ENCODE results near the gene FAM149A. TPM values are rescaled to one million over a fixed set of nuclear protein-coding genes. Genes with fewer than 3 reads are reported as not detected.

FAM149A gene
- total and polyA plus RNA-seq, 8 donors, result 11.9 to 31.4 (median 20.6) TPM

- intact Hi-C loops (cut with DNase I), result no loop called here
- WGBS, 2 donors, result 77 to 81% methylated on average over 2 of the region's 2 CpGs
- Histone ChIP-seq H3K4me3 (no peak overlapping the region), H3K27me3 (no peaks in the 10 kb centered on the region), H3K4me1 (no peaks in the 10 kb centered on the region), H3K9me3 (no peaks in the 10 kb centered on the region), H3K27ac (no peak overlapping the region), H3K36me3 (no peaks in the 10 kb centered on the region)
- TF ChIP-seq, protein P1, sequence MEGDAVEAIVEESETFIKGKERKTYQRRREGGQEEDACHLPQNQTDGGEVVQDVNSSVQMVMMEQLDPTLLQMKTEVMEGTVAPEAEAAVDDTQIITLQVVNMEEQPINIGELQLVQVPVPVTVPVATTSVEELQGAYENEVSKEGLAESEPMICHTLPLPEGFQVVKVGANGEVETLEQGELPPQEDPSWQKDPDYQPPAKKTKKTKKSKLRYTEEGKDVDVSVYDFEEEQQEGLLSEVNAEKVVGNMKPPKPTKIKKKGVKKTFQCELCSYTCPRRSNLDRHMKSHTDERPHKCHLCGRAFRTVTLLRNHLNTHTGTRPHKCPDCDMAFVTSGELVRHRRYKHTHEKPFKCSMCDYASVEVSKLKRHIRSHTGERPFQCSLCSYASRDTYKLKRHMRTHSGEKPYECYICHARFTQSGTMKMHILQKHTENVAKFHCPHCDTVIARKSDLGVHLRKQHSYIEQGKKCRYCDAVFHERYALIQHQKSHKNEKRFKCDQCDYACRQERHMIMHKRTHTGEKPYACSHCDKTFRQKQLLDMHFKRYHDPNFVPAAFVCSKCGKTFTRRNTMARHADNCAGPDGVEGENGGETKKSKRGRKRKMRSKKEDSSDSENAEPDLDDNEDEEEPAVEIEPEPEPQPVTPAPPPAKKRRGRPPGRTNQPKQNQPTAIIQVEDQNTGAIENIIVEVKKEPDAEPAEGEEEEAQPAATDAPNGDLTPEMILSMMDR (IDR thresholded peaks at IDR 0.05), result no peak
- DNase-seq (no peak), ATAC-seq (no peak), FAIRE-seq (no peak)
Observed at GRCh38 chr4:186121057-186121456, 16.6 kb downstream of the FAM149A start.

- Histone ChIP-seq H3K27me3 (no peaks in the 10 kb centered on the region), H3K4me3 (no peak overlapping the region), H3K4me1 (peaks cover 8 to 11% (median 9%) of the 10 kb centered on the region in 3 donors), H3K9me3 (no peaks in the 10 kb centered on the region), H3K36me3 (no peaks in the 10 kb centered on the region), H3K27ac (no peak overlapping the region)
- FAIRE-seq (no peak), ATAC-seq (no peak), DNase-seq (no peak)
- WGBS, 2 donors, result 92 to 97% methylated on average over 3 of the region's 3 CpGs
- intact Hi-C loops (cut with DNase I), result no loop called here
- TF ChIP-seq, protein P1 (IDR thresholded peaks at IDR 0.05), result no peak
Observed at GRCh38 chr4:186128842-186129241, 24.3 kb downstream of the FAM149A start.

DNA sequence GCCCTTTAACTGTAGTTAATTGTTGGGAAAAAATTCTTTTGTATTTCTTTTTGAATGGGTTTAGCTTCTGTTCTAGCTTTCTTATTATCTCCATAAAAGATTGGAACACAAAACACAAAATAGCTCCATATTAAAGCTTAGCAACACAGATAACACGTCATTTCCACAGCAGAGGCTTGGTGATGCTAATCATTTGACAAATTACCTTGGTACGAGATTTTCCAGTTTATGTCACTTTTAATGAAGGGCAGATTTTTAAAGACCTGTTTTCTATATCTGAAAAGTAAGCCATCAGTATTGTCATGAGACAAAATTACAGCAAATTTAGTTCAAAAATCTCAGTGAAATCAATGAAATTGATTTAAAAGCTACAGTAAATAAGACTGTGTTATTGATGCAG is 27.4 kb downstream of the FAM149A start:
- WGBS, 2 donors, result 49 to 51% methylated on average over 2 of the region's 2 CpGs
- FAIRE-seq, result no peak
- TF ChIP-seq, protein P1 (IDR thresholded peaks at IDR 0.05), result no peak
- no peaks in the 10 kb centered on the region for H3K36me3 ChIP-seq
- peaks cover 8 to 11% (median 9%) of the 10 kb centered on the region in 3 donors for H3K4me1 ChIP-seq
- intact Hi-C loops (cut with DNase I), result no loop called here
- no peak for DNase-seq
- H3K27ac ChIP-seq, result no peak overlapping the region
- no peak overlapping the region for H3K4me3 ChIP-seq
- ATAC-seq, result no peak
- no peaks in the 10 kb centered on the region for H3K27me3 ChIP-seq
- H3K9me3 ChIP-seq, result no peaks in the 10 kb centered on the region

DNA sequence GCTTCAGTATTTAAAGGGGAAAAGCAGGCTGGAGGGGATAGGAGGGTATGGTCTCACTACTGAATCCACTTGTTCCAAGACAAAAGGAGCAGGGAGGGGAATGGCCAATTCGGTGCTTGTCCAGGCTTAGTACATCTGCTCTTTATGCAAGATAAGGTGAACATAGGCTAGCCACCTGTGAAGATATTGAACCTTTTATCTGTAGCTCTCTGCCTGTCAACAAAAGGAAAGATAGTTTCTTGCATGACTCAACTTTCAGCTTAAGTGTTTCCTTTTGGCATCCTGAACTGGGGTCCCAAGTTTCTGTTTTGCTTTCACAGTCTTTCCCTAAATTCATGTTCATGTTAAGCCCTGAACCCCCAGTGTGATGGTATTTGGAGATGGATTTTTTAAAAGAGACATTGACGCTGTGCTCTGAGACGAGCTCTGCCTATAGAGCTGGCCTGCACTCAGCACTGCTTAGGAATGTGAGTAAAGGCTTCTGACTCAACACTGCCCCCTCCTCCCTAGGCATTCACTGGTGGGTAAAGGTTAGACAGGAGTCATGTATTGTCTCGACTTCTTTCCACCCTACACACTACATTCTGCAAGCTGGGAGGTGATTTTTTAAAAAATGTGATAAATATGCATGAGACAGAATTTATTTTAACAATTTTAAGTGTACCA is 28.2 kb downstream of the FAM149A start:
- FAIRE-seq (no peak), ATAC-seq (peak; percentile 38 to 77 (median 66)), DNase-seq (no peak)
- no peaks in the 10 kb centered on the region for H3K27me3 ChIP-seq
- H3K4me1 ChIP-seq, result peaks cover 8 to 11% (median 9%) of the 10 kb centered on the region in 3 donors
- H3K4me3 ChIP-seq, result no peak overlapping the region
- intact Hi-C loops (cut with DNase I), result no loop called here
- 15 to 17% methylated on average over 4 of the region's 4 CpGs for WGBS, 2 donors
- H3K27ac ChIP-seq, result peak overlapping the region in 1 of 4 donors; percentile 10
- TF ChIP-seq, protein P1 (IDR thresholded peaks at IDR 0.05), result no peak
- H3K36me3 ChIP-seq, result no peaks in the 10 kb centered on the region
- H3K9me3 ChIP-seq, result no peaks in the 10 kb centered on the region

- DNase-seq, result no peak
- Histone ChIP-seq H3K27me3 (no peaks in the 10 kb centered on the region), H3K9me3 (no peaks in the 10 kb centered on the region), H3K4me1 (peaks cover 8 to 11% (median 9%) of the 10 kb centered on the region in 3 donors), H3K36me3 (no peaks in the 10 kb centered on the region), H3K4me3 (no peak overlapping the region), H3K27ac (no peak overlapping the region)
- TF ChIP-seq, protein P1 (IDR thresholded peaks at IDR 0.05), result no peak
- intact Hi-C loops (cut with DNase I), result no loop called here
- 86 to 100% methylated on average over 3 of the region's 3 CpGs for WGBS, 2 donors
- FAIRE-seq, result no peak
- ATAC-seq, result peak in 1 of 4 donors; percentile 23
Observed at GRCh38 chr4:186134257-186134656, 29.8 kb downstream of the FAM149A start.
